ENCODE results near the gene CAMSAP2.

DNA sequence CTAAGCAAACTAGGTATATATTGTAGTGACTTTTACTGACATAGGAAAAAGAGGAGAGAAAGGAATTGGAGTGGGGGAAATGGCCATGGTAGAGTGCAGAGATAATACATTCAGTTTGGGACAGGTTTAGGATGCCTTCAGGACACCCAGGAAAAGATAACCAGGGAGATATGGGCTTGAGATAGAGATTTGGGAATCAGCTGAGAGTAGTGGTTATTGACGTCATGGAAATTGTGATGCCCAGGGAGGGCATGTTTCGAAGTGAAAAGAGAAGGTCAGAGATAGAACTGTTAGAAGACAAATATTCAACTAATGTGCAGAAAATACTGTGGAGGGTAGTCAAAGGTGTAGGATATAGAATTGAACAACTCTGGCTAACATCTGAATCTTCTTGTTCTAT, 40.6 kb downstream of the CAMSAP2 start:
- TF ChIP-seq, protein P1, sequence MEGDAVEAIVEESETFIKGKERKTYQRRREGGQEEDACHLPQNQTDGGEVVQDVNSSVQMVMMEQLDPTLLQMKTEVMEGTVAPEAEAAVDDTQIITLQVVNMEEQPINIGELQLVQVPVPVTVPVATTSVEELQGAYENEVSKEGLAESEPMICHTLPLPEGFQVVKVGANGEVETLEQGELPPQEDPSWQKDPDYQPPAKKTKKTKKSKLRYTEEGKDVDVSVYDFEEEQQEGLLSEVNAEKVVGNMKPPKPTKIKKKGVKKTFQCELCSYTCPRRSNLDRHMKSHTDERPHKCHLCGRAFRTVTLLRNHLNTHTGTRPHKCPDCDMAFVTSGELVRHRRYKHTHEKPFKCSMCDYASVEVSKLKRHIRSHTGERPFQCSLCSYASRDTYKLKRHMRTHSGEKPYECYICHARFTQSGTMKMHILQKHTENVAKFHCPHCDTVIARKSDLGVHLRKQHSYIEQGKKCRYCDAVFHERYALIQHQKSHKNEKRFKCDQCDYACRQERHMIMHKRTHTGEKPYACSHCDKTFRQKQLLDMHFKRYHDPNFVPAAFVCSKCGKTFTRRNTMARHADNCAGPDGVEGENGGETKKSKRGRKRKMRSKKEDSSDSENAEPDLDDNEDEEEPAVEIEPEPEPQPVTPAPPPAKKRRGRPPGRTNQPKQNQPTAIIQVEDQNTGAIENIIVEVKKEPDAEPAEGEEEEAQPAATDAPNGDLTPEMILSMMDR (IDR thresholded peaks at IDR 0.05; ENCODE audit: insufficient read depth, low read depth, low read length), result no peak
- no peak for TF ChIP-seq EZH2 (IDR thresholded peaks at IDR 0.05; ENCODE audit: insufficient read depth, low read length)
